Measurements from ENCODE around the gene HSPB7.

Gene HSPB7

DNA sequence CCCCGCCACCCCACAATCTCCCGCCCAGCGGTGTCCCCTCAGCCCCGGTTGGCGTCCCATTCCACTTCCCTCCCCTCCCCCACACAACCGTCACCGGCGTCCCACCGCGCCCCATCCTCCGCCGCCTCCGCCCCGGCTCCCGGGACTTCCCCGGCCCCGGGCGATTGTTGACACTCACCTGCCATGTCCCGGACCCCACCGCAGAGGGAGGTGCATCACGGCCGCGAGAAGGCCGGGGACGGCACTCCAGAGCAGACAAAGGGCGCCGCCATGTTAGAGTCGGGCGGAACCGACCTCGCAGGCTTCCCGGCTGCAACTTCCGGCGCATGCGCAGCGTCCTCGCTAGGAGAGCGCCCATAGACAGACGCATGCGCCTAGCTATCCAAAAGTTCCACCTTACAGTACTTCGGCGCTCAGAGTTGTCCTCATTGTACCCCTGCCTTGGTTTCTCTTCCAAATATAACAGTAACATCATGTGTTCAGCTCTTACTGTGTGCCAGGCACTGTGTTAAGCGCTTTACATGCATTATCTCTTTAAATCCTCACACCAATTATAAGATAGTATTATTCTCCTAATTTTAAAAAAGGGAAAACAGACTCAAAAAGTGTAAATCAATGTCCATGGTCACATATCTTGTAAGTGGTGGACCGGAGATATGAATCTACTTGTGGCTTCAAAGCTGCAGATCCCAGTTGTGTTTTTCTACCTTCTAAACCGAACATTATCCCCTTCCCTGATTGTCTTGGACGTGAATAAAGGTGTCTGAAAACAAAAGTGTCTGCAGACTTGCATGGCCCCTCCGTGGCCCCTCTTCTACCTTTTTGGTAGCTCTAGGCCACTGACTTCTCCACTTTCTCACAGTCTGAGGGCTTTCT is 41.8 kb downstream of the HSPB7 start, which contains the start of gene ZBTB17:
ZBTB17 (minus strand) TSS at position 297 of the 876 bp plus-strand sequence. CDS start 27,606 bp downstream, outside the sequence.
- TF ChIP-seq, protein P1, sequence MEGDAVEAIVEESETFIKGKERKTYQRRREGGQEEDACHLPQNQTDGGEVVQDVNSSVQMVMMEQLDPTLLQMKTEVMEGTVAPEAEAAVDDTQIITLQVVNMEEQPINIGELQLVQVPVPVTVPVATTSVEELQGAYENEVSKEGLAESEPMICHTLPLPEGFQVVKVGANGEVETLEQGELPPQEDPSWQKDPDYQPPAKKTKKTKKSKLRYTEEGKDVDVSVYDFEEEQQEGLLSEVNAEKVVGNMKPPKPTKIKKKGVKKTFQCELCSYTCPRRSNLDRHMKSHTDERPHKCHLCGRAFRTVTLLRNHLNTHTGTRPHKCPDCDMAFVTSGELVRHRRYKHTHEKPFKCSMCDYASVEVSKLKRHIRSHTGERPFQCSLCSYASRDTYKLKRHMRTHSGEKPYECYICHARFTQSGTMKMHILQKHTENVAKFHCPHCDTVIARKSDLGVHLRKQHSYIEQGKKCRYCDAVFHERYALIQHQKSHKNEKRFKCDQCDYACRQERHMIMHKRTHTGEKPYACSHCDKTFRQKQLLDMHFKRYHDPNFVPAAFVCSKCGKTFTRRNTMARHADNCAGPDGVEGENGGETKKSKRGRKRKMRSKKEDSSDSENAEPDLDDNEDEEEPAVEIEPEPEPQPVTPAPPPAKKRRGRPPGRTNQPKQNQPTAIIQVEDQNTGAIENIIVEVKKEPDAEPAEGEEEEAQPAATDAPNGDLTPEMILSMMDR (IDR thresholded peaks at IDR 0.05) = no peak

DNA sequence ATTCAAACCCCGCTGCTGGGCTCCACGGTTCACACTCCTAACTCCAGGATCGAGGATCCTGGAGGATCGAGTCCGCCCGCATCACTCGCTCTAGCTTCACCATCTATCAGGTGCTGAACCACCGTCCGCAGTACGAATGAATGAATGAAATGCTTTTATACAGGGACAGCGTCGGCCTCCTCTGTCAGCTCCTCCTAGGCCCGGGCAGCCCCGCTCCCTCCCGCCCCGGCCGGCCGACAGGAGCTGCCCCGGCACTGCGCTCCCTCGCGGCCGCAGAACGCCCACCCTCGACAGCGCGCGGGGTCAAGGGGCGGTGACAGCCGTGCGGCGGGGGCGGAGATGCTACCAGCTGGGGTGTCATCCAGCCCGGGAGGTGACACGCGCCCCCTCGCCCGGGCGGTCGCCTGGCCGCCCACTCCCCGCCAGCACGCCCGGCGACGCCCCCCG is 42.5 kb downstream of the HSPB7 start:
- TF ChIP-seq, protein P1 (IDR thresholded peaks at IDR 0.05) = no peak

DNA sequence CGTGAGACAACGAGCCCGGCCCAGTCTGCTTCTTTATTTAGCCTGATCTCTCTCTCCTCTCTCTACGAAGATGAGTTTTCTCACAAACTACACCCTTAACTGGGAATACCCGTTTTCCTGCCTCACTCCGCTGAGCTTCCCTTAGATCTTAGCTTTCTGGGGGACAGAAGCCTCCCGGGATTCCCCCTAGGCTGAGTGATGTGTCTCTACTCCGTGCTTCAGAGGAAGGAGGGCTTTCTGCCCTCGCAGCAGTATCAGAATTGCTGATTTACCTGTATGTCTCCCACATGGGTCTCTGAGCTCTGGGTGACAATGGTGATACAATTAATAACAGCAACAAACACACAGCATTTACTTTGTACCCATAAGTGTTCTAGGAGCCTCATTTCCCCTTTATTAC is 43.0 kb downstream of the HSPB7 start:
- TF ChIP-seq, protein P1 (IDR thresholded peaks at IDR 0.05) = no peak

DNA sequence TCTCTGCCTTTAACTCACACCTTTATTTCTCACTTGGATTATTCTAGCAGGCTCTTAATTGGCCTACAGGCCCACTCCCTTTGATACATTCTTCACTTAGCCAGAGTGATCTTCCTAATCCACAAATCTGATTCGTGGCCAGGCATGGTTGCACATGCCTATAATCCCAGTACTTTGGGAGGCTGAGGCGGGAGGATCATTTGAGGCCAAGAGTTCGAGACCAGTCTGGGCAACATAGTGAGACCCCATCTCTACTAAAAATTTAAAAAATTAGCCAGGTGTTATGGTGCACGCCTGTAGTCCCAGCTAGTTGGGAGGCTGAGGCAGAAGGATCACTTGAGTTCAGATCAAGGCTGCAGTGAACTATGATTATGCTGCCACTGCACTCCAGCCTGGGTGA is 44.1 kb downstream of the HSPB7 start:
- TF ChIP-seq, protein P1 (IDR thresholded peaks at IDR 0.05) = no peak

DNA sequence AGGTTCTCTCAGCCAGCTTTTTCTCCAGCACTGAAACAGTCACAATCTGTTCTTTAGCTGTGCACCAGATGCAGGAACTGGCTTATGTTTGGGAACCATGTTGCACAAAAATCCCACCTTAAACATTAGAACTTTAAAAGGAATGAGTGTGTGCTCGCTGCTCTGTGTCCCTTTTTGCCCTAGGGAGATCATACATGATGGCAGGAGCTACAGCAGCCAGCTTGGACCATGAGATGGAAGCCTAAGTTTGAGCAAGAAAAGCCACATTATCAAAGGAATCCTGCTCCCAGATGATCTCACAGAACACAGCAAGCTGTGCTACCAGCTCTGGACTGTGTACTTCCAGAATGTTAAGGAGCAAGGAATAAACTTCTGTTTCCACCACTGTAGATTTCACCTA is 45.4 kb downstream of the HSPB7 start:
- TF ChIP-seq, protein P1 (IDR thresholded peaks at IDR 0.05) = no peak

DNA sequence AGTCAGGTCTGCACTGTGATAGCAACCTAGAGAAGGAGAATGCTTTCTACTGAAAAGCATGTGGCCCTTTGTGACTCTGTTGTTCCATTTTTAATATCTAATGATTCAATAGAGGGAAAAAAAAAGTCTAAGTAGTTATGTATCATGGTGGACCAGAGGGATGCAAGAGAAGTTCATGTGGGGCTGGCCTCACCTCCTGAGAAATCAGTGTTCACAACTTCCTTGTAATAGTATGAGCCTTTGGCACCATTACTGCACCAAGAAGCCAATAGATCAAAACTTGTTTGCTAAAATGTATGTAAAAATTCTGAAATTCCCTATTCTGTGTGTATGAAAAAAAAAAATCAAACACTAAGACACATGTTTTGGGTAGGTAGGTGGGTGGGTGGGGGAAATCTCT is 46.9 kb downstream of the HSPB7 start:
- TF ChIP-seq, protein P1 (IDR thresholded peaks at IDR 0.05) = no peak

DNA sequence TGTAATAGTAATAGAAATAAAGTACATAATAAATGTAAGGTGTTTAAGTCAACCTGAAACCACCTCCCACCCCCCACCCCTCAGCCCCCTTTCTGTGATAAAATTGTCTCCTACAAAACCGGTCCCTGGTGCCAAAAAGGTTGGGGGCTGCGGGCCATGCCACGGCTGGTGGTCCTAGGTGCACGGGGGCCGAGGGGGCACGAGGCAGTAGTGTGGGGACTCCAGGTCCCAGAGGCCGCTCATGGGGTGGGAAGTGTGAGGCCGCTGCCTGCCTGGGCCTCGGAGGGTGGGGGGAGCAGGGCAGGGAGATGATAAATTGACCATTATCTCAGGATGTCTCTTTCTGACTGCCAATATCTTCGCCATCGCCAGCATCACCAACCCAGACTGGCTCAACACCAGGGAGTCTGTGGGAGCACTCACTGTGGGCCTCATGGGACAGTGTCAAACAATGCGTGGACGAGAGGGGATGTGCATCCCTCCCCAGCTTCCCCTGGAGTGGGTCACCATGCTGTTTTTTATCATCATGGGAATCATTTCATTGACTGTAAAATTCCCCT is 48.4 kb downstream of the HSPB7 start:
- TF ChIP-seq, protein P1 (IDR thresholded peaks at IDR 0.05) = no peak
